22Rv1 (cell line): ENCODE results near the gene BCAS2.

Experiments
- H3K27ac ChIP-seq: fragments of 450-650 bp; 2 replicates; pipeline ENCODE4 v1.5.1; 2017
- ZFX ChIP-seq: fragments of 450-650 bp; IDR thresholded peaks from 2 replicates; pipeline ENCODE4 v1.6.1; 2017; ENCODE audit warnings: antibody characterized with exemption, borderline replicate concordance
- TF ChIP-seq, protein P1 (sequence below): fragments of 450-650 bp; IDR thresholded peaks from 2 replicates; pipeline ENCODE4 v1.5.1; 2017; ENCODE audit warnings: mild to moderate bottlenecking

Gene BCAS2

DNA sequence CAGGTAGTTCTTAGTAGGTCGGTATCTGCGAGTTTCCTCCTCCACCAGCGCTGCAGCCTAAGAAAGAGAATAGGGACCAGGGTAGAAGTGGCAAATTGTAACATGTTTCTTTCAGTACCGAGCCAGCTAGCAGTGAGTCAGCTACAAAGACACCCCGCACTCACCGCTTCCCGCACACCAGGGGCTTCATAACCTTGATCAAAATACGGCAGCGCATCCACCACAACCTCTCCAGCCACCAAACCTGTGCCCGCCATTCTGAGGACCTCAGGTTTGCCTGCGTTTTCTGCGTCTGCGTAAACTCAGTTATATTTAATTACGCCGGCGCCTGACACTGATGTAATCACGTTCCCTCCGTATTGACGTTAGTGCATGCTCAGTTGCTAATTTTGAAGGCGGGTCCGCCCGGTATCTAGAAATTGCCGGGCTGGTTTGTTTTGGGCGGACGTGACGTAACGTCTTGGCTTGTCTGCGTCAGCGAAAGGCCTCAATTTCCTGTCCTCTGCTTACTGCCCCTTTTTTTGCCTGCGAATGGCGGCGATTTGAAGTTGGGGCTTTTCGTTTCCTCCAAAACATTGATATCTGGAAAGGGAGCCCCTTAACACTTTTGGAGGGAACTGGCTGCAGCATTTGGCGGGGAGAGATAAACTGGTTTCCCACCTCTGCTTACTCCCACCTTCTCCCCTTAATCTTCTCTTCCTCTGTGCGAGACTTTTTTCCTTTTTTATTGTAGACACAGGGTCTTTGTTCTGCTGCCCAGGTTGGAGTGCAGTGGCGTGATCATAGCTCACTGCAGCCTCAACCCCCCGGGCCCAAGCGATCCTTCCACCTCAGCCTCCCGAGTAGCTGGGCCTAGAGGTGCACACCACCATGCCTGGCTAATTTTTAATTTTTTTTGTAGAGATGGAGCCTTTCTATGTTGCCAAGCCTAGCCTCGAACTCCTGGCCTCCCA, at the start of gene BCAS2:
Gene BCAS2, minus strand, starts transcription at position 281 of the 953 bp plus-strand sequence. Its CDS starts 24 bp downstream, at position 257.
- TF ChIP-seq, protein P1, sequence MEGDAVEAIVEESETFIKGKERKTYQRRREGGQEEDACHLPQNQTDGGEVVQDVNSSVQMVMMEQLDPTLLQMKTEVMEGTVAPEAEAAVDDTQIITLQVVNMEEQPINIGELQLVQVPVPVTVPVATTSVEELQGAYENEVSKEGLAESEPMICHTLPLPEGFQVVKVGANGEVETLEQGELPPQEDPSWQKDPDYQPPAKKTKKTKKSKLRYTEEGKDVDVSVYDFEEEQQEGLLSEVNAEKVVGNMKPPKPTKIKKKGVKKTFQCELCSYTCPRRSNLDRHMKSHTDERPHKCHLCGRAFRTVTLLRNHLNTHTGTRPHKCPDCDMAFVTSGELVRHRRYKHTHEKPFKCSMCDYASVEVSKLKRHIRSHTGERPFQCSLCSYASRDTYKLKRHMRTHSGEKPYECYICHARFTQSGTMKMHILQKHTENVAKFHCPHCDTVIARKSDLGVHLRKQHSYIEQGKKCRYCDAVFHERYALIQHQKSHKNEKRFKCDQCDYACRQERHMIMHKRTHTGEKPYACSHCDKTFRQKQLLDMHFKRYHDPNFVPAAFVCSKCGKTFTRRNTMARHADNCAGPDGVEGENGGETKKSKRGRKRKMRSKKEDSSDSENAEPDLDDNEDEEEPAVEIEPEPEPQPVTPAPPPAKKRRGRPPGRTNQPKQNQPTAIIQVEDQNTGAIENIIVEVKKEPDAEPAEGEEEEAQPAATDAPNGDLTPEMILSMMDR, result no peak
- TF ChIP-seq ZFX, result no peak
- H3K27ac ChIP-seq, result peak within 1 kb of the TSS; percentile 53

DNA sequence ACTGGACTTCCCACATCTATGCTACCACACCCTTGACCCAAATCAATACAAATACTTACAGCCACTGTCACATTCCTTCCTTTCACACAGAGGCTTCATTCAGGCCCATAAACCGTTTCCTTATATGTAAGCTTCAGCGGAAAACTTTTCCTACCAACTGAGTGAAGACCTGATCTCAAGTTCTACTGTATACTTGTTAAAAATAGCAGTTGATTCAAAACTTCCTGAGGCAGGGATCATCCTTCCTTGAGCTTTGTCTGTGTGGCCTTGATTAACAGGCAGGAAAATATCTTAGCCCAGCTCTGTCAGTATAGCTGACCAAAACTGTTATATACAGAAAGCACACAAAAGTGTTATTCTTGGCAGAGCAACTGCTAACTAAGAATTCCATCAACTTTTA, 45.7 kb upstream of the BCAS2 start:
- no peak for TF ChIP-seq ZFX
- TF ChIP-seq, protein P1, result no peak
- no peak overlapping the region for H3K27ac ChIP-seq

DNA sequence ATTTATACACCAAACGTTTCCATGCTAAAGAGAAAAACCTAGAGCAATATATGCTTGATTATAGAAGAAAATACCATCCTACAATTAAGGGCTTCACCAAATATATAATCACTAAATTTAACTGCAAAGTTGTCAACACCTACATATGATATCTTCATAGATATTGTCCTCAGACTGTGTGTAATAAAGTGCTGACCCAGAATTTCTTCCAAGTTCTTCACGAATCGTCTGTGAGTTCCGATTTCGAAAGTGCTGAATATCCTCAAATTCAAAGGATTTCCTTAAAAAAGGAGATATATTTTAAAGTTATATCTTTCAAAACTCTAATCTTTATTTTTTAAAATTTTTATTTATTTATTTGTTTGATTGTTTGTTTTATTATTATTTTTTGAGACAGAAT, 41.9 kb upstream of the BCAS2 start:
- no peak overlapping the region for H3K27ac ChIP-seq
- TF ChIP-seq, protein P1, result no peak
- no peak for TF ChIP-seq ZFX

DNA sequence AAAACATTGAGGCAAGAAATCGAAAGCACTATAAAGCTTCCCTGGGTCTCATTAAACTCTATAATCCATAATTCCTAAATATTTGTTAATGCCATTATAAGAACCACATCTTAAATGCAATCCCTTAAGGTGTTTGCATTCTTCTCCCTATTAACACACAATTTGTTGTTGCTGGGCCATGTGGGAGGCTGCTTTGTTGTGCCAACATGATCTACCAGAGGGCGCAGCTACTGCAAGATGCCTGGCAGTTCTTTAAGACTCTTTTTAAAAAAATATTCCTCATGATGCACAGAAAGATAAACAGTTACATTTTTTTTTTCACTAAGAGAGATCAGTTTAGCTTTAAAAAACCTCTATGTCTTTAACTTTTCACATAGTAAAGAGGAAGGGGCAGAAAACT, 39.0 kb upstream of the BCAS2 start:
- no peak overlapping the region for H3K27ac ChIP-seq
- TF ChIP-seq, protein P1, result no peak; the same call in 1 of the 2 replicates
- TF ChIP-seq ZFX, result no peak

DNA sequence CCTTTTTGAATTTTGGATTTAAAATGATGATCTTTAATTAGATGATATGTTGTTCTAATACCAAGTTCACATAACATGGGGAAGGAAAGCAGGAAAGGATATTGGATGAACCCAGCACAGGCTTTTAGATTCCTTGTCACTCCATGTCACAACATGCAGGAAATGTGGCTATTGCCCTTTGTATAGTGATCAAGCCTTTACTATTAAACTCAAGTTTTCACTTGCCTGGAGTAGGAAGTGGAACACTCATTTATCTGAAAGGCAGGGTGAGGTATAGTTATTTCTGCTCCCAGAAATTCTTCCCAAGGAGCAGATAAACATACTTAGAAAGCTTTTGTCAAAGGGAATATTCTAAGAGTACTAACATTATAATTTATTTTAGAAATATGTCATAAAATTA, 37.2 kb upstream of the BCAS2 start:
- TF ChIP-seq, protein P1, result no peak
- no peak for TF ChIP-seq ZFX

DNA sequence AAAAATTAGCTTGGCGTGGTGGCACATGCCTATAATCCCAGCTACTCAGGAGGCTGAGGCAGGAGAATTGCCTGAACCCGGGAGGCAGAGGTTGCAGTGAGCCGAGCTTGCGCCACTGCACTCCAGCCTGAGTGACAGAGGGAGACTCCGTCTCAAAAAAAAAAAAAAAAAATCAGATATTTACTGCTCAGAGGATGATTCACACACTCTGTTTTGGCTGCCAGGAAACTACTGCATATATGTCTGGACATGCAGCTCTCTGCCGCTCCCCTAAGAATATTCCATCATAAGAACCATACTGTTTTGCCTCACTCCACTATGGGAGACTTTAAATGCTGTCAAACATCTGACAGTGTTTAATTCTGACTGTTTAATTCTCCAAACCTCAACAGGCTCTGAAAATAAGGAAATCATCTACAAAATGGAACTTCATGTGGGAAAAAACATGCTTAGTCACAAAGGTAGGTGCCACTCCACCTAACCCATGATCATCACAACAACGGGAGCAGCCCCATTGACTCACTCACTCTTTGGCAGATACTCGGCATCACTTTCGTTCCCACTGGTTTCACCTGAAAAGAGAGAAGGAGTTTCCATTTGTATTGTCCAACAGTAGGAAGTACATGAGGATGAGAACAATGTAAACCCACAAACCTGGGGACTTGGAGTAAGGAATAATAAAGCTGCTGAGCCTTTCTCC, 29.3 kb upstream of the BCAS2 start:
- TF ChIP-seq, protein P1, result no peak
- no peak for TF ChIP-seq ZFX
- H3K27ac ChIP-seq, result no peak overlapping the region

More for the DNA sequence above, 37.2 kb upstream of the BCAS2 start:
- H3K27ac ChIP-seq, result no peak overlapping the region
